HepG2 (cell line): ENCODE data around the gene ZNF629. TPM values are rescaled to one million over a fixed set of nuclear protein-coding genes. Genes with fewer than 3 reads are reported as not detected.

Source experiments
- ATF5 ChIP-seq: sonication (generic); formaldehyde crosslinking; IDR thresholded peaks from 2 replicates; pipeline ENCODE4 v1.4.0; 2020; ENCODE audit warnings: mild to moderate bottlenecking, low read depth, missing genetic modification reagents
- HDAC2 ChIP-seq: sonication (generic); formaldehyde crosslinking; IDR thresholded peaks from 2 replicates; pipeline ENCODE4 v1.4.0; 2020; ENCODE audit warnings: missing genetic modification reagents
- KLF12 ChIP-seq: sonication (generic); formaldehyde crosslinking; IDR thresholded peaks from 2 replicates; pipeline ENCODE4 v1.4.0; 2020; ENCODE audit warnings: missing genetic modification reagents, borderline replicate concordance
- MEIS2 ChIP-seq: sonication (generic); formaldehyde crosslinking; IDR thresholded peaks from 2 replicates; pipeline ENCODE4 v1.9.0; 2021; ENCODE audit warnings: mild to moderate bottlenecking, missing genetic modification reagents
- PHF21A ChIP-seq: sonication (generic); formaldehyde crosslinking; IDR thresholded peaks from 2 replicates; pipeline ENCODE4 v1.5.0; 2020; ENCODE audit warnings: mild to moderate bottlenecking, missing genetic modification reagents
- PRDM15 ChIP-seq: sonication (generic); formaldehyde crosslinking; IDR thresholded peaks from 2 replicates; pipeline ENCODE4 v1.4.0; 2020; ENCODE audit warnings: missing genetic modification reagents
- PREB ChIP-seq: sonication (generic); formaldehyde crosslinking; IDR thresholded peaks from 2 replicates; pipeline ENCODE4 v1.4.0; 2020; ENCODE audit warnings: missing genetic modification reagents
- RBFOX2 ChIP-seq: fragments of 200-400 bp; formaldehyde crosslinking; IDR thresholded peaks from 2 replicates; pipeline ENCODE4 v1.6.1; 2017; ENCODE audit warnings: low read depth, mild to moderate bottlenecking, low read length
- SIN3B ChIP-seq: fragments of 150-350 bp; IDR thresholded peaks from 2 replicates; pipeline ENCODE4 v1.6.1; 2014; ENCODE audit warnings: low read length
- TCF7 ChIP-seq: sonication (generic); IDR thresholded peaks from 2 replicates; pipeline ENCODE4 v1.6.1; 2016; ENCODE audit warnings: antibody characterized with exemption, low read depth
- ZBTB10 ChIP-seq: sonication (generic); formaldehyde crosslinking; IDR thresholded peaks from 2 replicates; pipeline ENCODE4 v1.4.0; 2020; ENCODE audit warnings: missing genetic modification reagents, borderline replicate concordance
- polyA plus RNA-seq, 8 experiments: library from polyadenylated mRNA; depleted of rRNA in 3 of 8; stranded (reverse) in 7 of 8; unstranded in 1 of 8; fragments of >200 nt; fragmentation: Illumina TruSeq in 4 of 8; extraction: Trizol in 4 of 8; gene quantifications; 2 replicates each; pipeline versions ENCODE4 v1.2.1 to v1.2.3, GENCODE V29; 2011 to 2016; ENCODE audit warnings: low read depth in 4 of 8, missing spikeins in 1 of 8, mixed read lengths in 1 of 8; ENCODE audit not compliant: insufficient read depth in 1 of 8
- total RNA-seq, 5 experiments: library from RNA; depleted of rRNA; stranded (reverse); fragments of >200 nt; fragmentation: Illumina TruSeq; extraction: Trizol; gene quantifications; 2 replicates each; pipeline ENCODE4 v1.2.3, GENCODE V29; 2016; ENCODE audit warnings: low read depth in 1 of 5
- TF ChIP-seq, protein P1 (sequence below): sonication (generic); formaldehyde crosslinking; IDR thresholded peaks from 2 replicates; pipeline ENCODE4 v1.8.1; 2023; ENCODE audit warnings: mild to moderate bottlenecking, missing genetic modification reagents

ZNF629 gene
- total and polyA plus RNA-seq, 2 of the 13 experiments (the other 11 are each of a cell fraction or from before 2014, with no cell fraction given), result 6.1 to 16.5 TPM

- TF ChIP-seq, protein P1, sequence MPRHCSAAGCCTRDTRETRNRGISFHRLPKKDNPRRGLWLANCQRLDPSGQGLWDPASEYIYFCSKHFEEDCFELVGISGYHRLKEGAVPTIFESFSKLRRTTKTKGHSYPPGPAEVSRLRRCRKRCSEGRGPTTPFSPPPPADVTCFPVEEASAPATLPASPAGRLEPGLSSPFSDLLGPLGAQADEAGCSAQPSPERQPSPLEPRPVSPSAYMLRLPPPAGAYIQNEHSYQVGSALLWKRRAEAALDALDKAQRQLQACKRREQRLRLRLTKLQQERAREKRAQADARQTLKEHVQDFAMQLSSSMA, result no peak
- TF ChIP-seq ZBTB10 (CRISPR knock-in tag) (0 out of 2 replicates have a peak, but pooled peaks have one; percentile 30), PHF21A (CRISPR knock-in tag) (no peak), KLF12 (CRISPR knock-in tag) (no peak; the same call in 1 of the 2 replicates), TCF7 (no peak), MEIS2 (CRISPR knock-in tag) (peak; percentile 49; the same call in 1 of the 2 replicates), PREB (CRISPR knock-in tag) (no peak), ATF5 (no peak), HDAC2 (CRISPR knock-in tag) (no peak), SIN3B (no peak), RBFOX2 (peak; percentile 77), PRDM15 (CRISPR knock-in tag) (no peak)
Observed at GRCh38 chr16:30786115-30786935, 680 bp downstream of the ZNF629 start (continued).
